Neuronal stem cell (in vitro differentiated cells): ENCODE results near the gene ESF1. TPM values are rescaled to one million over a fixed set of nuclear protein-coding genes. Genes with fewer than 3 reads are reported as not detected.

Experiments used
- DNase-seq: peaks from one replicate; pipeline ENCODE4 v3.0.0-alpha.2; 2013; ENCODE audit warnings: low spot score
- H2AFZ ChIP-seq: one replicate; pipeline ENCODE4 v1.6.1; 2013; ENCODE audit warnings: mild to moderate bottlenecking, low read length, inconsistent platforms
- H2AK5ac ChIP-seq: 2 replicates; pipeline ENCODE4 v1.6.1; 2013; ENCODE audit warnings: low read depth, mild to moderate bottlenecking, inconsistent platforms, low read length, moderate library complexity, mixed read lengths
- H2BK120ac ChIP-seq: 2 replicates; pipeline ENCODE4 v1.6.1; 2013; ENCODE audit warnings: low read depth, mild to moderate bottlenecking, inconsistent platforms, low read length, moderate library complexity, mixed read lengths
- H2BK12ac ChIP-seq: one replicate; pipeline ENCODE4 v1.6.1; 2013; ENCODE audit warnings: low read length, inconsistent platforms
- H2BK15ac ChIP-seq: 2 replicates; pipeline ENCODE4 v1.6.1; 2013; ENCODE audit warnings: mild to moderate bottlenecking, low read length, inconsistent platforms, mixed read lengths
- H2BK5ac ChIP-seq: one replicate; pipeline ENCODE4 v1.6.1; 2013; ENCODE audit warnings: inconsistent platforms, mild to moderate bottlenecking, low read length, moderate library complexity
- H3K14ac ChIP-seq: one replicate; pipeline ENCODE4 v1.6.1; 2013; ENCODE audit warnings: low read length, inconsistent platforms
- H3K18ac ChIP-seq: 2 replicates; pipeline ENCODE4 v1.6.1; 2013; ENCODE audit warnings: low read length, inconsistent platforms
- H3K23ac ChIP-seq: 2 replicates; pipeline ENCODE4 v1.6.1; 2013; ENCODE audit warnings: low read depth, mild to moderate bottlenecking, mixed read lengths, low read length, inconsistent platforms; ENCODE audit not compliant: poor library complexity
- H3K27ac ChIP-seq: replicated peaks from 3 replicates; pipeline ENCODE4 v1.5.1; 2013; ENCODE audit warnings: low read length, inconsistent platforms
- H3K27me3 ChIP-seq, 3 experiments: 2 replicates each; pipeline ENCODE4 v1.6.1; 2013; ENCODE audit warnings: low read length in 3 of 3, mild to moderate bottlenecking in 2 of 3, inconsistent platforms in 1 of 3, low read depth in 1 of 3, mixed read lengths in 1 of 3, moderate library complexity in 1 of 3; ENCODE audit not compliant: control insufficient read depth in 3 of 3, insufficient read depth in 3 of 3
- H3K36me3 ChIP-seq, 2 donors: replicated peaks in 1 of 2; 2 replicates each; pipeline ENCODE4 v1.6.1; 2013; ENCODE audit warnings: low read length in 2 of 2; ENCODE audit not compliant: control insufficient read depth in 2 of 2, insufficient read depth in 2 of 2
- H3K4ac ChIP-seq: 2 replicates; pipeline ENCODE4 v1.6.1; 2013; ENCODE audit warnings: inconsistent platforms, mild to moderate bottlenecking, low read length, moderate library complexity
- H3K4me1 ChIP-seq, 2 donors: 1 replicate in 1 of 2; 2 replicates in 1 of 2; pipeline ENCODE4 v1.6.1; 2013; ENCODE audit warnings: low read length in 2 of 2, low read depth in 1 of 2; ENCODE audit not compliant: control insufficient read depth in 2 of 2, insufficient read depth in 1 of 2
- H3K4me2 ChIP-seq: one replicate; pipeline ENCODE4 v1.6.1; 2013; ENCODE audit warnings: mild to moderate bottlenecking, low read length, inconsistent platforms; ENCODE audit not compliant: insufficient read depth, poor library complexity, severe bottlenecking
- H3K4me3 ChIP-seq, 2 donors: 2 replicates each; pipeline ENCODE4 v1.5.1; 2013; ENCODE audit warnings: low read length in 2 of 2, mild to moderate bottlenecking in 2 of 2, inconsistent platforms in 1 of 2, moderate library complexity in 1 of 2
- H3K79me1 ChIP-seq: one replicate; pipeline ENCODE4 v1.6.1; 2013; ENCODE audit warnings: low read depth, mild to moderate bottlenecking, inconsistent platforms, low read length, moderate library complexity
- H3K9ac ChIP-seq: one replicate; pipeline ENCODE4 v1.6.1; 2013; ENCODE audit warnings: mild to moderate bottlenecking, low read depth, low read length, inconsistent platforms; ENCODE audit not compliant: poor library complexity
- H3K9me3 ChIP-seq, 2 donors: replicated peaks in 1 of 2; 2 replicates each; pipeline versions ENCODE3 to v1.6.1; 2013; ENCODE audit warnings: low read length in 2 of 2, mild to moderate bottlenecking in 2 of 2, inconsistent platforms in 1 of 2, low read depth in 1 of 2, mixed read lengths in 1 of 2, moderate library complexity in 1 of 2; ENCODE audit not compliant: control insufficient read depth in 2 of 2, insufficient read depth in 1 of 2
- H4K8ac ChIP-seq: one replicate; pipeline ENCODE4 v1.6.1; 2013; ENCODE audit warnings: low read depth, mild to moderate bottlenecking, inconsistent platforms, low read length, moderate library complexity
- H4K91ac ChIP-seq: one replicate; pipeline ENCODE4 v1.6.1; 2013; ENCODE audit warnings: low read length, low read depth, mild to moderate bottlenecking, inconsistent platforms; ENCODE audit not compliant: poor library complexity
- WGBS, 2 donors: extraction: QIAGEN DNeasy Blood & Tissue Kit; methylation state at CpG; one replicate each; pipeline ENCODE4 v1.1.7; 2013; ENCODE audit warnings: missing lambda C conversion rate in 2 of 2, mixed read lengths in 1 of 2; ENCODE audit not compliant: insufficient read length in 2 of 2, insufficient replicate concordance in 1 of 2; ENCODE audit errors: extremely low coverage in 2 of 2; 5-methylcytosine and 5-hydroxymethylcytosine counted together
- polyA plus RNA-seq, 2 experiments: library from polyadenylated mRNA; stranded (reverse); fragments of 200-250 nt; gene quantifications; one replicate each; pipeline ENCODE4 v1.2.3, GENCODE V29; 2013

Gene ESF1, protein sequence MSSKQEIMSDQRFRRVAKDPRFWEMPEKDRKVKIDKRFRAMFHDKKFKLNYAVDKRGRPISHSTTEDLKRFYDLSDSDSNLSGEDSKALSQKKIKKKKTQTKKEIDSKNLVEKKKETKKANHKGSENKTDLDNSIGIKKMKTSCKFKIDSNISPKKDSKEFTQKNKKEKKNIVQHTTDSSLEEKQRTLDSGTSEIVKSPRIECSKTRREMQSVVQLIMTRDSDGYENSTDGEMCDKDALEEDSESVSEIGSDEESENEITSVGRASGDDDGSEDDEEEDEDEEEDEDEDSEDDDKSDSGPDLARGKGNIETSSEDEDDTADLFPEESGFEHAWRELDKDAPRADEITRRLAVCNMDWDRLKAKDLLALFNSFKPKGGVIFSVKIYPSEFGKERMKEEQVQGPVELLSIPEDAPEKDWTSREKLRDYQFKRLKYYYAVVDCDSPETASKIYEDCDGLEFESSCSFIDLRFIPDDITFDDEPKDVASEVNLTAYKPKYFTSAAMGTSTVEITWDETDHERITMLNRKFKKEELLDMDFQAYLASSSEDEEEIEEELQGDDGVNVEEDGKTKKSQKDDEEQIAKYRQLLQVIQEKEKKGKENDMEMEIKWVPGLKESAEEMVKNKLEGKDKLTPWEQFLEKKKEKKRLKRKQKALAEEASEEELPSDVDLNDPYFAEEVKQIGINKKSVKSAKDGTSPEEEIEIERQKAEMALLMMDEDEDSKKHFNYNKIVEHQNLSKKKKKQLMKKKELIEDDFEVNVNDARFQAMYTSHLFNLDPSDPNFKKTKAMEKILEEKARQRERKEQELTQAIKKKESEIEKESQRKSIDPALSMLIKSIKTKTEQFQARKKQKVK
- 36.6 TPM for polyA plus RNA-seq (2013, experiment 1 of 2)
- polyA plus RNA-seq (2013, experiment 2 of 2): 39.5 TPM

DNA sequence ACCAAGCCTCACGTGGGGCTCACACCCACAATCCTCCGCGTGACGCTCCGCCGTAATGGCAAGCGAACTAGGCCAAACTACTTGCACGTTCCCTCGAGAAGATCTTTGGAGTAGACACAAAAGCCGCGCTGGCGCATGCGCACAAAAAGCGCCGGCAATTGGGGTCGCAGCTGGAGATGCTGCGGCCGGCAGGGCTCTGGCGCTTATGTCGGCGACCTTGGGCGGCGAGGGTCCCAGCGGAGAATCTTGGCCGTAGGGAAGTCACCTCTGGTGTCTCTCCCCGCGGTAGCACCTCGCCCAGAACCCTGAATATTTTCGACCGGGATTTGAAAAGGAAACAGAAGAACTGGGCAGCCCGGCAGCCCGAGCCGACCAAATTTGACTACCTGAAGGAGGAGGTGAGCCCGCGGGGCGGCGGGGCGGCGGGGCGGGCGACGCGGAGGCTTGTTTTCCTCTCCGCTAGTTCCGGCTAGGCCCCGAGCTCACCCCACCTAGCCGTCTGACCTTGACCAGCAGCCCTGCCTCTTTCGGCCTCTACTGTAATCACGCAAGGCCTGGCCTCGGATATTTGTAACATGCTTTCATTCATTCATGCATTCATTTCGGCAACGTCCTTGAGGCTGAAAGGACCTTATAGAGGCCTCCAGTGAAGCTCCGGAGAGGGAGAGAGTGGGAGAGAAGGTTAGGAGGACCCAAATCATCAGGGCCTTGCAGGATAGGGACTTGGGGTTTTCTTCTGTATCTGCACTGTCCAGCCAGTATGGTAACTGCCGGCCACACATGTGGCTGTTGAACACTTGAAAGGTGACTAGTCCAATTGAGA lies at the start of gene ESF1, which contains the start of gene NDUFAF5:
Gene ESF1, minus strand, starts transcription at position 27 of the 823 bp plus-strand sequence. CDS start 1,779 bp downstream, outside the sequence.
Gene NDUFAF5, plus strand, starts transcription at position 136 of the 823 bp plus-strand sequence. Its CDS starts 41 bp downstream, at position 177.
- H2BK5ac ChIP-seq: no peak within 1 kb of the TSS
- H2BK12ac ChIP-seq: no peak within 1 kb of the TSS
- no peaks in the 10 kb centered on the region for H3K9me3 ChIP-seq
- peak within 1 kb of the TSS; percentile 79 for H3K9ac ChIP-seq
- no CpG with 5 or more reads among the region's 54 CpGs for WGBS, 2 donors
- no peak within 1 kb of the TSS for H3K14ac ChIP-seq
- peak within 1 kb of the TSS; percentile 37 for H3K23ac ChIP-seq
- H3K18ac ChIP-seq: peak within 1 kb of the TSS; percentile 82
- H2BK120ac ChIP-seq: no peak within 1 kb of the TSS
- H3K36me3 ChIP-seq: peaks cover 14 to 63% of the 10 kb centered on the region in 2 donors
- DNase-seq: peak; percentile 93
- peaks cover 5% of the 10 kb centered on the region for H3K79me1 ChIP-seq
- H2BK15ac ChIP-seq: no peak within 1 kb of the TSS
- H3K4ac ChIP-seq: no peak within 1 kb of the TSS
- H3K27ac ChIP-seq: peak within 1 kb of the TSS; percentile 46
- peak within 1 kb of the TSS; percentile 98 for H2AFZ ChIP-seq
- peak within 1 kb of the TSS; percentile 86 for H3K4me3 ChIP-seq
- peak within 1 kb of the TSS; percentile 71 for H3K4me2 ChIP-seq
- H4K91ac ChIP-seq: no peak within 1 kb of the TSS
- H3K27me3 ChIP-seq: no peaks in the 10 kb centered on the region
- no peak within 1 kb of the TSS for H2AK5ac ChIP-seq
- no peak within 1 kb of the TSS for H4K8ac ChIP-seq
- peaks cover 2 to 8% of the 10 kb centered on the region in 2 donors for H3K4me1 ChIP-seq

DNA sequence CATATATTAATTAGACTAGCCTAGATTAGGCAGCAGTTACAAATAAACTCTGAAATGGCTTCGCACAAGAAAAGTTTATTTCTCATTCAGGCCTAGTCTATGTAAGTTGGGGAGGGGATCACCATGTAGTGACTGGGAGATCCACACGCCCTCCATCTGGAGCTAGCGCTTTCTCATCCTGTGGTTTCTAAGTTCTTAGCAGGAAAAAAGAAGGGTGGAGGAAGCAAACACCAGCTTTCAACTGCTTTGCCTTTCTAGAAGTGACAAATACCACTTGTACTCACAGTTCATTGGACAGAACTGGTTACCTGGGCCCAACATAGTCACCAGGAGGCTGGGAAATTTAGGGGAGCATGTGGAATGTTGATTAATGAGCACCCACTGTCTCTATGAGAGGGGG lies 46.8 kb upstream of the ESF1 start:
- DNase-seq: no peak
- WGBS, 2 donors: no CpG with 5 or more reads among the region's 3 CpGs

DNA sequence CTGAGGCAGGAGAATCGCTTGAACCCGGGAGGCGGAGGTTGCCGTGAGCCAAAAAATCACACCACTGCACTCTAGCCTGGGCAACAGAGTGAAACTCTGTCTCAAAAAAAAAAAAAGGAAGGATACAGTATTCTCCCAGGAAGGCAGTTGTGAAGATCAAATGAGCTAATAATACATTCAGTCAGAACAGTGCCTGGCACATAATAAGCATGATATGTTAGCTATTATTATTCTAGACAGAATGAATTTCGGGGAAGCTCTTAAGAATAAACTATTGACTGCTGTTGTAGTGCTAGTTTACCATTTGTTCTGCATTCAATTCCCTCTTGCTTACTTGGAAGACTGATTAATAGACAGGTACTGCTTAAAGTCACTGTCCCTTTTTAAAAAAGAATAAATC lies 40.7 kb upstream of the ESF1 start:
- Histone ChIP-seq H3K14ac (no peak overlapping the region), H2AK5ac (no peak overlapping the region), H2BK120ac (no peak overlapping the region), H3K27ac (no peak overlapping the region), H2BK15ac (no peak overlapping the region), H3K9me3 (no peaks in the 10 kb centered on the region), H3K4me2 (no peak overlapping the region), H3K18ac (no peak overlapping the region), H2BK12ac (no peak overlapping the region), H4K8ac (no peak overlapping the region), H2BK5ac (no peak overlapping the region), H3K27me3 (no peaks in the 10 kb centered on the region), H3K4me1 (peaks cover 0 to 2% of the 10 kb centered on the region in 2 donors), H3K4me3 (no peak overlapping the region), H2AFZ (no peak overlapping the region), H3K79me1 (no peaks in the 10 kb centered on the region), H3K9ac (no peak overlapping the region), H3K36me3 (no peaks in the 10 kb centered on the region), H4K91ac (no peak overlapping the region), H3K4ac (no peak overlapping the region), H3K23ac (no peak overlapping the region)
- no peak for DNase-seq
- WGBS, 2 donors: no CpG with 5 or more reads among the region's 5 CpGs

More for the DNA sequence above, 46.8 kb upstream of the ESF1 start:
- no peak overlapping the region for H3K4me2 ChIP-seq
- H3K4ac ChIP-seq: no peak overlapping the region
- H3K14ac ChIP-seq: no peak overlapping the region
- H2AK5ac ChIP-seq: no peak overlapping the region
- H2AFZ ChIP-seq: no peak overlapping the region
- no peak overlapping the region for H2BK5ac ChIP-seq
- H2BK120ac ChIP-seq: no peak overlapping the region
- no peak overlapping the region for H4K8ac ChIP-seq
- no peak overlapping the region for H4K91ac ChIP-seq
- no peak overlapping the region for H3K4me3 ChIP-seq
- H3K9ac ChIP-seq: no peak overlapping the region
- H3K18ac ChIP-seq: no peak overlapping the region
- no peaks in the 10 kb centered on the region for H3K79me1 ChIP-seq
- H2BK15ac ChIP-seq: no peak overlapping the region
- H3K23ac ChIP-seq: no peak overlapping the region
- no peaks in the 10 kb centered on the region for H3K36me3 ChIP-seq
- no peak overlapping the region for H2BK12ac ChIP-seq
- H3K4me1 ChIP-seq: no peaks in the 10 kb centered on the region
- peaks cover 0 to 2% (median 0%) of the 10 kb centered on the region in 3 experiments for H3K27me3 ChIP-seq
- H3K9me3 ChIP-seq: no peaks in the 10 kb centered on the region
- H3K27ac ChIP-seq: no peak overlapping the region
